ENCODE data around the gene NES. TPM values are rescaled to one million over a fixed set of nuclear protein-coding genes. Genes with fewer than 3 reads are reported as not detected.

The NES gene
- total RNA-seq, 1 experiment from 2014 or later: 8.4 TPM

GRCh38 chr1:156667968-156668709, 9.1 kb downstream of the NES start (continued):
- TF ChIP-seq YY1 (IDR thresholded peaks at IDR 0.05; ENCODE audit: extremely low read depth, insufficient replicate concordance, low read depth, low read length) (no peak), EGR1 (IDR thresholded peaks at IDR 0.05; ENCODE audit: low read depth) (no peak)
- TF ChIP-seq, protein P1, sequence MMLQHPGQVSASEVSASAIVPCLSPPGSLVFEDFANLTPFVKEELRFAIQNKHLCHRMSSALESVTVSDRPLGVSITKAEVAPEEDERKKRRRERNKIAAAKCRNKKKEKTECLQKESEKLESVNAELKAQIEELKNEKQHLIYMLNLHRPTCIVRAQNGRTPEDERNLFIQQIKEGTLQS (IDR thresholded peaks at IDR 0.05): no peak

- intact Hi-C loops (cut with micrococcal nuclease): no loop called here
- Histone ChIP-seq H2AFZ (ENCODE audit: low read depth, low read length, poor library complexity, severe bottlenecking) (no peak overlapping the region), H3K9me3 (ENCODE audit: control insufficient read depth in 1 of 2, insufficient read depth in 1 of 2, low read depth in 1 of 2, low read length in 2 of 2) (no peaks in the 10 kb centered on the region), H3K4me3 (replicated peaks in 1 of 2; ENCODE audit: low read depth in 1 of 2, low read length in 2 of 2) (no peak overlapping the region), H3K36me3 (ENCODE audit: control insufficient read depth in 1 of 2, insufficient read depth in 2 of 2, low read length in 2 of 2) (no peaks in the 10 kb centered on the region), H3K4me2 (ENCODE audit: low read length) (no peak overlapping the region), H3K79me2 (ENCODE audit: insufficient read depth, low read length) (no peaks in the 10 kb centered on the region), H3K27me3 (ENCODE audit: insufficient read depth, low read length) (no peaks in the 10 kb centered on the region), H3K9me2 (ENCODE audit: insufficient read depth) (no peaks in the 10 kb centered on the region), H3K27ac (ENCODE audit: low read depth, low read length) (no peak overlapping the region), H3K4me1 (ENCODE audit: control insufficient read depth in 1 of 2, insufficient read depth in 2 of 2, low read length in 2 of 2) (peaks cover 23 to 42% of the 10 kb centered on the region in 2 experiments), H4K20me1 (ENCODE audit: insufficient read depth) (no peaks in the 10 kb centered on the region), H3K9ac (ENCODE audit: low read length) (no peak overlapping the region)
- DNase-seq (ENCODE audit: low read depth, low spot score) (no peak), ATAC-seq (no peak)
- ChIA-PET POLR2A (interaction anchor here (0.7 kb wide), 1 partner anchor 165 kb away, joined by 6 read pairs; no protein-coding TSS in a partner anchor), RAD21 (ENCODE audit: low non-redundant PET in 1 of 2, low total read pairs in 2 of 2, uncharacterized antibody in 2 of 2, unreplicated experiment in 2 of 2) (no interaction called here), CTCF (interaction anchor here (1.1 kb wide), 1 partner anchor 9 kb away, joined by 4 read pairs; the partner anchor contains the start of gene NES)
- TF ChIP-seq SIN3A (IDR thresholded peaks at IDR 0.05; ENCODE audit: low read depth): no peak
- no peak for TF ChIP-seq POLR2AphosphoS5 (IDR thresholded peaks at IDR 0.05; ENCODE audit: low read depth, low read length)
- TF ChIP-seq EZH2 (IDR thresholded peaks at IDR 0.05): no peak
- no peak for TF ChIP-seq SP1 (IDR thresholded peaks at IDR 0.05; ENCODE audit: low read depth)
- no peak for TF ChIP-seq ELF1 (IDR thresholded peaks at IDR 0.05; ENCODE audit: borderline replicate concordance, low read depth)
- no peak for TF ChIP-seq YY1 (IDR thresholded peaks at IDR 0.05; ENCODE audit: extremely low read depth, insufficient replicate concordance, low read depth, low read length)
- no peak for TF ChIP-seq REST (IDR thresholded peaks at IDR 0.05; ENCODE audit: low read depth)
- no peak for TF ChIP-seq EZH2phosphoT487 (IDR thresholded peaks at IDR 0.05; ENCODE audit: borderline replicate concordance)
- TF ChIP-seq, protein P2, sequence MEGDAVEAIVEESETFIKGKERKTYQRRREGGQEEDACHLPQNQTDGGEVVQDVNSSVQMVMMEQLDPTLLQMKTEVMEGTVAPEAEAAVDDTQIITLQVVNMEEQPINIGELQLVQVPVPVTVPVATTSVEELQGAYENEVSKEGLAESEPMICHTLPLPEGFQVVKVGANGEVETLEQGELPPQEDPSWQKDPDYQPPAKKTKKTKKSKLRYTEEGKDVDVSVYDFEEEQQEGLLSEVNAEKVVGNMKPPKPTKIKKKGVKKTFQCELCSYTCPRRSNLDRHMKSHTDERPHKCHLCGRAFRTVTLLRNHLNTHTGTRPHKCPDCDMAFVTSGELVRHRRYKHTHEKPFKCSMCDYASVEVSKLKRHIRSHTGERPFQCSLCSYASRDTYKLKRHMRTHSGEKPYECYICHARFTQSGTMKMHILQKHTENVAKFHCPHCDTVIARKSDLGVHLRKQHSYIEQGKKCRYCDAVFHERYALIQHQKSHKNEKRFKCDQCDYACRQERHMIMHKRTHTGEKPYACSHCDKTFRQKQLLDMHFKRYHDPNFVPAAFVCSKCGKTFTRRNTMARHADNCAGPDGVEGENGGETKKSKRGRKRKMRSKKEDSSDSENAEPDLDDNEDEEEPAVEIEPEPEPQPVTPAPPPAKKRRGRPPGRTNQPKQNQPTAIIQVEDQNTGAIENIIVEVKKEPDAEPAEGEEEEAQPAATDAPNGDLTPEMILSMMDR (IDR thresholded peaks at IDR 0.05 in 2 of 3, conservative IDR thresholded peaks at IDR 0.05 in 1 of 3; ENCODE audit: borderline replicate concordance in 1 of 3, insufficient read depth in 1 of 3, low read depth in 2 of 3, low read length in 2 of 3): no peak
- TF ChIP-seq RAD21 (IDR thresholded peaks at IDR 0.05; ENCODE audit: low read depth): no peak
- no peak for TF ChIP-seq TCF7L2 (IDR thresholded peaks at IDR 0.05; ENCODE audit: borderline replicate concordance, extremely low read depth, insufficient read depth, insufficient read length)
- BruUV-seq (replicated peaks): no TSS peak
Observed at GRCh38 chr1:156667610-156667967, 9.6 kb downstream of the NES start.
